SW 1271 (cell line): ENCODE data around the gene RNF39.
"Not testable (repeated sequence)": the region's sequence is repeated elsewhere in the genome, so short reads cannot be mapped to it uniquely, and the experiment has no call there.

ENCODE experiments used
- DNase-seq, 2 experiments: peaks; one replicate each; lab custom pipeline; 2025; lab: John Stamatoyannopoulos, UW

The RNF39 gene, protein sequence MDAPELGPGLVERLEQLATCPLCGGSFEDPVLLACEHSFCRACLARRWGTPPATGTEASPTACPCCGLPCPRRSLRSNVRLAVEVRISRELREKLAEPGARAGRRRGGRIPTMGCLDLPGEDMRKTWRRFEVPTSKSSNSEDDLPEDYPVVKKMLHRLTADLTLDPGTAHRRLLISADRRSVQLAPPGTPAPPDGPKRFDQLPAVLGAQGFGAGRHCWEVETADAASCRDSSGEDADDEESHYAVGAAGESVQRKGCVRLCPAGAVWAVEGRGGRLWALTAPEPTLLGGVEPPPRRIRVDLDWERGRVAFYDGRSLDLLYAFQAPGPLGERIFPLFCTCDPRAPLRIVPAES

DNA sequence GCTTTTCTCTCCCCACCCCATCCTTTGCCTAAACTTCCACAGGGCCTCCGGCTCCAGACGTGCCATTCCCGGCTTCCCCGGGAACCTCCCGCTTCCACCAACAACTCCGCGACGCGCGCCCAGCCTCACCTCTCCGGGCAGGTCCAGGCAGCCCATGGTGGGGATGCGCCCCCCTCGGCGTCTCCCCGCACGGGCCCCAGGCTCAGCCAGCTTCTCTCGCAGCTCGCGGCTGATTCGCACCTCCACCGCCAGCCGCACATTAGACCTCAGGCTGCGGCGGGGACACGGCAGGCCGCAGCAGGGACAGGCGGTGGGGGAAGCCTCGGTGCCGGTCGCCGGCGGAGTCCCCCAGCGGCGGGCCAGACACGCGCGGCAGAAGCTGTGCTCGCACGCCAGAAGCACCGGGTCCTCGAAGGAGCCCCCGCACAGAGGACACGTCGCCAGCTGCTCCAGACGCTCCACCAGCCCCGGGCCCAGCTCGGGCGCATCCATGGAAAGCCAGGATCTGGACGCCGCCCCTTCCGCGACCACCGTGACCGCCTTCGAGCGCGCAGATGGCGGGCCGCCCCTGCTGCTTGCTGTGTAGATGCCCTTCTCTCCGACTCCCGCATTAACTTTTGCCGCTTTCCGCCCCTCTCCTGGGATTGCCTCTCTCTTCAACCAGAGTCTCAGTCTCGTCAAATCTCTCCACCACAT lies at the start of gene RNF39:
RNF39 (minus strand) TSS at position 676 of the 696 bp plus-strand sequence; CDS start at position 492, 184 bp downstream.
- DNase-seq: no peak

DNA sequence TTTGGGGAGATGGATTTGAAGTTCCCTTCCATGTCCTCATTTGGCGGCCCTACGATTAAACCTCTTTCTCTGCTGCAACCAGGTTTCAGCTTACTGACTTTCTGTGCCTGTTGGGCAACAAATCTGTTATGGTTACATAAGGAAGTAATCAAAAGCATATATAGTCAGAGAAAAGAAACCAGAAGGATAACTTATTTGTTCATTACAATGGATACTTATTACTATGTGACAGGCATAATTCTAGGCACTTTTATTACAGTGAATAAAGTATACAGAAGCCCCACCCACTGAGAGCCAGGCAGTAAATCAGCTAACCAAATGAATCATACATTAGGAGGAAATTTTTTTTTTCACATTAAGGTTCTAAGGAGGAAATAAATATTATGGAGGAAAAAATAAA lies 46.9 kb upstream of the RNF39 start:
- no peak for DNase-seq

GRCh38 chr6:30121446-30122366 lies 46.1 kb upstream of the RNF39 start:
- no peak for DNase-seq

GRCh38 chr6:30118691-30119090 lies 43.1 kb upstream of the RNF39 start:
- DNase-seq: not testable (repeated sequence)

- no peak for DNase-seq
Measured at GRCh38 chr6:30116724-30117123, 41.2 kb upstream of the RNF39 start.

DNA sequence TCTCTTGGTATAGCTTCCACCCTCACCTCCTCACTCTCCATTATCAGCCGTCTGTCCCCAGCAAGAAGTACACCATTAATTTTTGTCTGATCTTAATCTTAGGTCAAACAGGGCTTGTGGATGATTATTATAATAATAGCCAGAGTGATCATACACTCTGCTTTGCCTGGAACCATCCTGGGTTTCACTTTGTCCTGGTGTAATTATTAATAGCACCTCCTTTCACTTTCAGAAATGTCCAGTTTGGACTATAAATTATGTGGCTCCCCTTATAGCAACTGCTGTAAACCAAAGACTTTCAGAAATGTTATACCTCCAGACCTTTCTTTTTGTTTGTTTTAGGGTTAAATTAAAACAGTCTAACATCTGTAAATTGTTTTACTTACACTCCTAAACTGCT lies 38.3 kb upstream of the RNF39 start:
- no peak for DNase-seq

DNA sequence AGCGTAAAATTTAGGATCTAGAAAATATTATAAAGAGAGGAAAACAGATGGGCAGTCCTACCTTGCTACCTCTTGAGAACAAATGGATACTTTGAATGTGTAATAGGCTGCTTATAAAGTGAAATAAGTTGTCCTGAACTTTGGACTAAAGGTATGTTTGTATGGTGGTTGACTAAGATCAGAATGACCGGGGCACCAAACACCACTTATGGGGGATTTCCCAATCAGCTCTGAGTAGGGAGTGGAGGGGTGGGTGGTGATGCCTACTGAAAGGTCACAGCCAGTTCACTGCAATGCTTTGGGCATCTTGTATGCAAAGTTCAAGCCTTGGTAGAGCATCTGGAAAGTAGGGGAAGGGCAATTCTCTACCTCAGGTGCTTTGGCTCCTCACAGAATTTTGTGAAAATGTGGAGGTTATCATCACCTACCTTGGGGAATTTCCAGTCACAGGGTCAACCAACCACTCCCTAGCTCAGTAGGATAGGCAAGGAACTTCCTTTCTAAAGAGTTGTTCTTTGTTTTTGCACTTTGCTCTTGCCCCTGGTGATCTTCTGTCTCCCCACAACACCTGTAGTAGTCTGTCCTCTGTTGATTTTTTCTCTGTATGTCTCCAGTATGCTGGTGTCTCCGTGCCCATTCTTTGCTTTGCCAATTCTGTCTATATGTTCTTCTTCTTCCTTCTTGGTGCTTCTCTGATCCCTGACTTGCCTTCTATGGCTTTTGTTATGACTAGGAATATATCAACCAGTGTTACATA lies 37.6 kb upstream of the RNF39 start, which contains the start of gene TRIM31:
TRIM31 (minus strand) TSS at position 88 of the 757 bp plus-strand sequence. CDS start 285 bp downstream, outside the sequence.
- no peak for DNase-seq

GRCh38 chr6:30112402-30112994 lies 36.9 kb upstream of the RNF39 start:
- DNase-seq: no peak

GRCh38 chr6:30111266-30111856 lies 35.8 kb upstream of the RNF39 start:
- no peak for DNase-seq

GRCh38 chr6:30104661-30105060 lies 29.1 kb upstream of the RNF39 start:
- no peak for DNase-seq

DNA sequence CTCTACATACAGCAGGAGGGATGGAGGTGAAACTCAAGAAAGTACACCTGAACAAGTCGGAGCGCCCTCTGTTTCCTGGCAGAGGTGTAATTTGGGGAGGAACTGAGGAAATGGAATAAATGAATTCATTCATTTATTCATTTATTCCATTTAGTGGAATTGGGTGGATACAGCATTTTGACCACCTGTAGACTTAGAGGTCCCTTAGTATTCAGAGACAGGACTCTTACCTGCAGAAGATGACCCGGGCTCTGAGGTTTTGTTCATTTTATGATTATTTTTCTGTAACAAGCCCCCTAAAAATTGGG lies 28.3 kb upstream of the RNF39 start:
- no peak for DNase-seq

- DNase-seq: peak; percentile 43 to 72
Measured at GRCh38 chr6:30102970-30103871, 27.7 kb upstream of the RNF39 start.

- DNase-seq: no peak
Measured at GRCh38 chr6:30102414-30102969, 26.9 kb upstream of the RNF39 start.

GRCh38 chr6:30101444-30102413 lies 26.2 kb upstream of the RNF39 start:
- DNase-seq: peak; percentile 55 to 64

- DNase-seq: no peak
Measured at GRCh38 chr6:30100585-30101443, 25.2 kb upstream of the RNF39 start.

GRCh38 chr6:30100154-30100553 lies 24.6 kb upstream of the RNF39 start:
- no peak for DNase-seq
